ENCODE results near the gene ADAMTS9.
A peak's percentile ranks its signal among the peaks of the same experiment; 100 is the strongest.
"Not testable (repeated sequence)": the region's sequence is repeated elsewhere in the genome, so short reads cannot be mapped to it uniquely, and the experiment has no call there.

ADAMTS9 gene

GRCh38 chr3:64568895-64569517 lies 118.8 kb downstream of the ADAMTS9 start:
- DNase-seq = no peak

DNA sequence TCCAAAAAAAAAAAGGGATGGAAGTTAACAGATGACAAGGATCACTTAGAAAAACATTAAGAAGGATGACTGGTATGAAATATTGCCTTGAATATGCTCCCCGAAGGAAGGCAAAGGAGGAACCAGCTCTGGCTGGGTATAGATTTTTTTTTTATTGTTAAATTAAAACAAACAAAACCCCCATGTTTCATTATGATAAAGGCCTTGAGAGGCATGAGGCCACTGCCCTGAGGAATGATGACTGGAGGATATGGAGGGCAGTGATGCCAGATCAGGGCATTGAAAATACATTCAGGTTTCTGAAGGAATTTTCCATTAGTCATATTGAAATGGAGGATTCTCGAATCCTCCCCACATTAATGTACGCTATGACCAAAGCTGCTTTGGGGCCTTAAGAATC lies 120.9 kb downstream of the ADAMTS9 start:
- no peak for DNase-seq

DNA sequence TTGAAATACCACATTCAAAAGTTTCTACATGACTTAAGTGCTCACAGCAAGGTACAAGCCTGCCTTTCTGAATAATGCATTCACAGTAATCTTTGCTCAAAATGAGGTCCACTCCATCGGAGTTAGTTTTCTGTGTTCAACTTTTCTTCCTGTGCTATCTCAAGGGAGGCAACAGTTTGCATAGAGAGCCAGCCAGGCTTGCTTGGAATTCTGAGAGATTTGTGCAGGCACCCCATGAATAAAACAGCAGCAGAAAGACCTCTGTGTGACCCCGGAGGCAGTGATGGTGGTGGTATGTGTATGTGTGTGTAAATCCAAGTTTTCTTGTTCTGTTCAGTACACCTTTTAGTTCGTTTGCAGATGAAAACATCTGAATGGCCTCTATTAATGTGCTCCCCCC lies 124.0 kb downstream of the ADAMTS9 start:
- DNase-seq = no peak

- no peak for DNase-seq
Measured at GRCh38 chr3:64561868-64562267, 125.9 kb downstream of the ADAMTS9 start.

GRCh38 chr3:64561325-64561843 lies 126.4 kb downstream of the ADAMTS9 start:
- no peak for DNase-seq

DNA sequence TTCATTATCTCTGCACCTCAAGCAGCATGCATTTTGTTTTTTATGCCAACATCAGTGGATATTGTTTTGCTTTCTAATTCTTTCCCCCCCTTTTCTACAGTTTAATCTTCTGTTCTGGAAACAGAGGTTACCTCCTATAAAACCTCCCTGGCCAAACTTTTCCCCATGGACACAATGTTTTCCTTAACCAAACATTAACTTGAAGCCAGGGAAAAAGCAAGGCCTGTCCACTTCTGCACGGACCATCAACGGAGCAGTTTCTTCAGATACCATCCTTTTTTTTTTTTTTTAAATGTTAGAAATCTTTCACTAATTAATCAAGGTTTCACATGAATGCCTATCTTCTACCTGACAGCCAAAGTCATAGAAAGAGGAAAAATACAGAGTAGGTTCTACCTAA lies 127.0 kb downstream of the ADAMTS9 start:
- DNase-seq = no peak

GRCh38 chr3:64559588-64559987 lies 128.2 kb downstream of the ADAMTS9 start:
- no peak for DNase-seq

- DNase-seq = no peak
Measured at GRCh38 chr3:64556046-64556445, 131.8 kb downstream of the ADAMTS9 start.

- DNase-seq = no peak
Measured at GRCh38 chr3:64555351-64555750, 132.4 kb downstream of the ADAMTS9 start.

DNA sequence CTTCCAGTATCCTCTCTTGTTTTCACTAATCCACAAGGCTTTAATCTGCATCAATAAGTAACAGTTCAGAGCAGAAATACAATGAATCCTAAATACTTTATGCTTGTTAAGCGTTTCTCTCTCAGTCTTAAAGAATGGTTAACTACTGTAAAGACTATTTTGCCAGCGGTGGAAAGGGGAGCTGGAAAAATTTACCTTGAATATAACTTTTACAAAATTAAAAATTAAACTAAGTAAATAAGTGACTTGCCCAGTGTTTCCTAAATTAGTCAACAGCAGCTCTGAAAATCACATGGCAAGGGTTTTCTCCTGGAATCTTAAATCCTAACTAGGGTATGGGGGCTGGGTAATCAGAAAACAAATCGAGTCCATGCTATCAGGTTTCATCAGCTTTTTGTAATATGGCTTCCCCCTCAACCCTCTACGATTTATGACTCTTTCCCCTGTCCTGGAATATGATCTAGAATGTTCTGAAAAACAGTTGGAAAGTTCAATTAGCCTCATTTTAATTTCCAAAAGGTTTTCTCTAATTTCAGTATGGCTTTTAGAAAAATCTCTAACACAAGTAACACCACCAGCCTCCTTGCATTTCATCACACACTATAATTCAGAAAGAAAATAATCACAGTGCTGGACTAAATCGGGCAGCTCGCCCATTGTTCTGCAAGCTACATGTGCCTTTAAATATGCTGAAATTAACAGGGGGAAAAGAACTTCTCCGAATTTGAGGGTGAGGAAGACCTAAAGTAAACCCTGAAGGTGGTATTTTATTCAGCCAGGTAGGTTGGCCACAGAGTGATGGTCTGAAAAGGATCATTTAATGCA lies 133.5 kb downstream of the ADAMTS9 start:
- no peak for DNase-seq

DNA sequence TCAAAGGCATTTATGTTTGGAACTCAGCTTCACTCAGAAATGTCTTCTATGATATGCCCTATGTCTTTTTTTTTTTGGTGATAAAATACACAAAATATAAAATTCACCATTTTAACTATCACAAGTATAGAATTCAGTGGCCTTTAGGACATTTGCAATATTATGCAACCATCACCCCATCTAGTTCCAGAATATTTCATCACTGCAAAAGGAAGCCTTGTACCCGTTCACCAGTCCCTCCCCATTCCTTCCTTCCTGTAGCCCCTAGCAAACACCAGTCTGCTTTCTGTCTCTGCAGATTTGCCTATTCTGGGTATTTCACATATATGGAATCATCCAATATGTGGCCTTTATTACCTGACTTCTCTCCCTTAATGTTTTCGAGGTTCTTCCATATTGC lies 134.8 kb downstream of the ADAMTS9 start:
- no peak for DNase-seq

DNA sequence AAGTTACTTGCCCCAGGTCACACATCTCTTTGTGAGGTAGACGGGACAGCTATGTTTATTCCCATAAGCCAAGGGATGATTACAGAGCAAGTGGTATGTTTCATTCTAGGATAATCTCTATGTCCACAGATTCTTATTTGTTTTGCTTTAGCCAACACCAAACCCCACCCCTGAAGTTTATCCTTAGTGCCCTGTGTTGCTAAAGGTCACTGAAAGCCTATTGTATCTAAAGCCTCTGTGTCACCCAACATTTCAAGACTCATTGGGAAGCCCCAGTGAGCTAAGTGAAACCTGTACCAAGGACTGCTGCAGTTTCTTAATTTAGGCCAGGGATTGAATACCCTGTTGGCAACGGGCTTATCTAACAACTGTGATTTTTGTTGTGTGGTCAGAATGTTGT lies 135.6 kb downstream of the ADAMTS9 start:
- DNase-seq = no peak

DNA sequence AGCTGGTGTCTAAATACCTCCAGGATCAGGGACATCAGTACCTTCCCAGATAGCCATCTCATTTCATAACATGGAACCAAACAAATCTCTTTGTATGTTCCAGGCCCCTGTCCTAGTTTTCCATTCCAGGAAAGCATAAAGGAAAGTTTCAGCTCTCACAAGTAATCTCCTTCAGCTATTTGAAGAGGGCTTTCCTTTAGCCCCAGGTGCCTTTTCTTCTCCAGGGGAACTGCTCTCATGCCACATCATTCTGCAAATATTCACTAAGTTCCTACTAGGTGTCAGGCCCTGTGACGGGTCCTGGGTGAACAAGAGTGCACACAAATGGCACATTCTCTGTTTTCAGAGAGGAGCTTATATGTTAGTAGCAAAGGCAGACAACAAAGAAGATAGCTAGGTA lies 136.1 kb downstream of the ADAMTS9 start:
- DNase-seq = no peak

DNA sequence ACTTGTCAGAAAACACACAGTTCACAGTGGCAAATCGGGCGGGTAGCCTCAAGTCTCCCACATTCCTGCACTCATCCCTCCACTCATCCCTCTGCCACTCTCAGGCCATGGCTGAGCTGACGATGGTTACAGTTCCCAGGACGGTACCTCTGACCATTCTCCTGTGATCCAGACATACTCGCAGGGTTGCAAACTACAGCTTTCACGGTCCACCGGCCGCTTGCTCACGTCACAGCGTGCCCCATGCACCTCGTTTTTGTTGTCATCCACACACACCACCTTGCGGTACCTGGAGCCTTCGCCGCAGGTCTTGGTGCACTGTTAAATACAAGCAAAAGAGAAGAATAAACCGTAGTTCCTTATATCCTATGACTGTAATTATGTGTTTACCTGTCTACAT lies 137.1 kb downstream of the ADAMTS9 start:
- DNase-seq = no peak

GRCh38 chr3:64549869-64550268 lies 137.9 kb downstream of the ADAMTS9 start:
- no peak for DNase-seq

DNA sequence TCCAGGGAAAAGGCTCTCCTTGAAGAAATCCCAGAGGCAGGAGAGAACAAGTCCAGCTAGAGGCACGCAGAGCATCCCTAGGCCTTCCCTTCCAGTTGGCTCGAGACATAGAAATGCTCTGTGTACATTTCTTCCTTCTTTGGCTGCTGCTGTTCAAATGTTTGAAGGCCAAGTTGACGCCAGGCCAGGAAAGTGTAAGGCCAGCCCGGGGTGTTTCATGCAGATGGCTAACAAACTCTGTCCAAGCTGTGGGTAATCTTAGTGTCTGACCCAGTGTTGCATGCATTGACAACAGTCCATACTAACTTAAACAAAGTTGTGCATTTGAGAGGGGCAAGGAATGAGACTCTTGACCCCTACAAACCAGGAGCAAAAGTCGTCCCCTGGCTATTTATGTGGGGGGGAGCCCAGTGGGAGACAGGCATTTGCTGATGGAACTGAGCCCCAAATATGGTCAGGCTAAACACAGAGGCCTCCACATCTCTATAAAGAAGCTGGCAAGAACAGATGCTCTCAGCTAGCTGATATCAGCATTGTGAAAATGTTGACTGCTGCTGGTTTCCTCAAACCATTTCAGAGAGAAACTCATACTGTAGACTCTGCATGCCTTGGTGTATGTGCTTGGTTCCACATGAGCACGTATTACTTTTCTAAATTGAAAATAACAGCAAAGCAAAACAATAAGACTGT lies 139.5 kb downstream of the ADAMTS9 start:
- no peak for DNase-seq

- DNase-seq = no peak
Measured at GRCh38 chr3:64546856-64547255, 140.9 kb downstream of the ADAMTS9 start.

DNA sequence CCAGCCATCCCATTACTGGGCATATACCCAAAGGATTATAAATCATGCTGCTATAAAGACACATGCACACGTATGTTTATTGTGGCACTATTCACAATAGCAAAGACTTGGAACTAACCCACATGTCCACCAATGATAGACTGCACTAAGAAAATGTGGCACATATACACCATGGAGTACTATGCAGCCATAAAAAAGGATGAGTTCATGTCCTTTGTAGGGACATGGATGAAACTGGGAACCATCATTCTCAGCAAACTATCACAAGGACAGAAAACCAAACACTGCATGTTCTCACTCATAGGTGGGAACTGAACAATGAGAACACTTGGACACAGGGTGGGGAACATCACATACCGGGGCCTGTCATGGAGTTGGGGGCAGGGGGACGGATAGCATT lies 142.6 kb downstream of the ADAMTS9 start:
- DNase-seq = not testable (repeated sequence)

GRCh38 chr3:64541803-64542202 lies 146.0 kb downstream of the ADAMTS9 start:
- no peak for DNase-seq

DNA sequence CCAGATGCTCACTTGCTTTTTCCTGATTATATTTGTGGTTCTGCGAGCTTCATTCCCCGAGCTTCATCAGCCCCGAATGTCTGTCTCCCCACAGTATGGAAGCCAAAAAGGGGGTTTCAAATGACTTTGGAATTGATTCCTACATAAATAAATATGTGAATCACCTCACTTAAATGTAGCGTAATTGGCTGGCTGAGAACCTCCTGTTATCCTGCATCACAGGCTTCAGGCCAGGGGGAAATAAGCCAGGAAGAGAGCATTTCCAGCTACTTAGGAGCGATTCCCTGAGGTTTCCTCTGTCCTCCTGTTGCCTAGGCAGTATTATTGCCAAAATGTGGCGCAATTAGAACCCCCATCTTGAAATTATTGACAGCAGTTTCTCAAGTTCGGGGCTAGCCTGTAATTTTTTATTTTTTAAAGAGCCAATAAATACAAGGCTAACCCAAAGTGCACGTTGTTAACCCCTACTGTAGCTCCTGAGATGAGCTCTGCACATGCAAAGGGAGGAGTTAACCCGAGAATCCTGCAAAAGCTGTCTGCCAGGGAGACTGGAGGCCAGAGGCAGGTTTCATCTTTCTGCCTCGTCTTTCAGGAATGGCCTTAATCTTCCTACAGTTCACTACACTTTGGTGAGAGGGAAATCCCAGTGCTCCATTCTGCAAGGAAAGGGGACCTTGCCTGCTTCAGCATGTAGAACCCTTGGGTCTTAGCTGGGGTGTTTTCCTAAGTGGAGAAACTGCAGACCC lies 148.2 kb downstream of the ADAMTS9 start:
- no peak for DNase-seq

DNA sequence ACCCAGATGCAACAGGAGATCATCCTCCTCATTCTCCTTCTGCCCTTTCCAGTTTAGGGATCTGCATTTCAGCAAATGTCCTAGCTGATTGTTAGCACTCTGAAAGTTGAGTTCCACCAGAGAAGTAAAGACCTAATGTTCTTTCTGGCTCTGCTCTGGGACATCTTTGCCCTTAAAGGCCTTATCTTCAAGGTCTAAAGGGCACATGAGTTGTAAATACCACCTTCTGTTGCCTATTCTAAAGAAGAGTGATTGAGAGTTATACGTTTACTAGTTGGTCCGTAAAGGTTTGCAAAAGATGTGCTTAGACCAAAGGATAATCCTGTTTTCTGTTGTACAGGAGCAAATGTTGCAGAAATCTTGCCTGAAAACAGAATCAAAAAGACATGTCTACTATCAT lies 151.6 kb downstream of the ADAMTS9 start:
- DNase-seq = no peak

GRCh38 chr3:64533617-64534317 lies 154.0 kb downstream of the ADAMTS9 start:
- DNase-seq = peak; percentile 10

Measured in activated naive CD4-positive, alpha-beta T cell treated with Interleukin-2 at 50 U/mL for 16 hours (primary cell).